ENCODE measurements around the gene BCKDHB.

DNA sequence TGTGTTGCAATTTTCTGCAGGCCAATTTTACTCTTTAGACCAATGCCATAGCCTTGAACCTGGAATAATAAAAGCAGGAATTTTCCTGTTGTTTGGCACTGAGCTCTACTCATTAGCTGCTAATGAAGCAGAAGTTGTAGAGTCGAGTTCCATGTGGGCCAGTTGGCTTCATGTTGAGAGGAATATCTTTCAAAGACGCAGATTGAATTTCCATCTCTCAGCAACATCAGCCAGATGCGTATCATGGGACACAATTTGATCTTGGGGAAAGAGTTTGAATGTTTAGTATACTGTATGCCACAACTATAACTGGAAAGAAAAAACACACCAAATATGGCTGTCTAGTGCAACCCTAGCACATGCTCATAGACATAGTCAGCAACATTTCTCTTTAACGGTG lies 259.6 kb downstream of the BCKDHB start:
- TF ChIP-seq POLR2A (IDR thresholded peaks at IDR 0.05): no peak
- TF ChIP-seq, protein P1, sequence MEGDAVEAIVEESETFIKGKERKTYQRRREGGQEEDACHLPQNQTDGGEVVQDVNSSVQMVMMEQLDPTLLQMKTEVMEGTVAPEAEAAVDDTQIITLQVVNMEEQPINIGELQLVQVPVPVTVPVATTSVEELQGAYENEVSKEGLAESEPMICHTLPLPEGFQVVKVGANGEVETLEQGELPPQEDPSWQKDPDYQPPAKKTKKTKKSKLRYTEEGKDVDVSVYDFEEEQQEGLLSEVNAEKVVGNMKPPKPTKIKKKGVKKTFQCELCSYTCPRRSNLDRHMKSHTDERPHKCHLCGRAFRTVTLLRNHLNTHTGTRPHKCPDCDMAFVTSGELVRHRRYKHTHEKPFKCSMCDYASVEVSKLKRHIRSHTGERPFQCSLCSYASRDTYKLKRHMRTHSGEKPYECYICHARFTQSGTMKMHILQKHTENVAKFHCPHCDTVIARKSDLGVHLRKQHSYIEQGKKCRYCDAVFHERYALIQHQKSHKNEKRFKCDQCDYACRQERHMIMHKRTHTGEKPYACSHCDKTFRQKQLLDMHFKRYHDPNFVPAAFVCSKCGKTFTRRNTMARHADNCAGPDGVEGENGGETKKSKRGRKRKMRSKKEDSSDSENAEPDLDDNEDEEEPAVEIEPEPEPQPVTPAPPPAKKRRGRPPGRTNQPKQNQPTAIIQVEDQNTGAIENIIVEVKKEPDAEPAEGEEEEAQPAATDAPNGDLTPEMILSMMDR (IDR thresholded peaks at IDR 0.05): no peak

Data from vagina (tissue), 2 donors.